WTC11 (cell line): ENCODE results near the gene PRPF6. TPM values are rescaled to one million over a fixed set of nuclear protein-coding genes. Genes with fewer than 3 reads are reported as not detected.

Experiments
- ATAC-seq: fragments of 200-7000 bp; cut with Tn5 transposase; 2 replicates; pipeline ENCODE4 v1.10.0; 2021; ENCODE audit warnings: mild to moderate bottlenecking, moderate library complexity
- CTCF ChIA-PET: fragments of 300-600 bp; sonication (Branson Sonifier 250); formaldehyde crosslinking; loops from one replicate; lab custom pipeline; 2021; ENCODE audit warnings: antibody characterized with exemption; lab: Charles Lee
- POLR2A ChIA-PET: fragments of 350-600 bp; sonication (Branson Sonifier 250); formaldehyde crosslinking; loops from one replicate; lab custom pipeline; 2021; ENCODE audit warnings: antibody characterized with exemption; lab: Charles Lee
- DNase-seq: peaks from one replicate; pipeline ENCODE4 v3.0.0; 2021; ENCODE audit warnings: low spot score
- H3K27ac Mint-ChIP-seq: 2 replicates; pipeline ENCODE4 v1.8.0; 2021; ENCODE audit warnings: mixed read lengths
- H3K27me3 Mint-ChIP-seq: 2 replicates; pipeline ENCODE4 v1.8.0; 2021; ENCODE audit warnings: low read depth, mild to moderate bottlenecking, moderate library complexity, mixed read lengths
- H3K36me3 Mint-ChIP-seq: 2 replicates; pipeline ENCODE4 v1.8.0; 2021; ENCODE audit warnings: mixed read lengths
- H3K4me1 Mint-ChIP-seq: 2 replicates; pipeline ENCODE4 v1.8.0; 2022; ENCODE audit warnings: mixed read lengths
- H3K4me3 Mint-ChIP-seq: 2 replicates; pipeline ENCODE4 v1.8.0; 2021; ENCODE audit warnings: mild to moderate bottlenecking, moderate library complexity, mixed read lengths
- H3K9me3 Mint-ChIP-seq: 2 replicates; pipeline ENCODE4 v1.8.0; 2021; ENCODE audit warnings: mixed read lengths
- CBFB ChIP-seq: sonication (generic); formaldehyde crosslinking; IDR thresholded peaks from 2 replicates; pipeline ENCODE4 v1.8.1; 2022; ENCODE audit warnings: mild to moderate bottlenecking, low read depth, missing genetic modification reagents
- CREB1 ChIP-seq: sonication (generic); formaldehyde crosslinking; IDR thresholded peaks from 2 replicates; pipeline ENCODE4 v1.8.0; 2023; ENCODE audit warnings: mild to moderate bottlenecking, missing genetic modification reagents
- CREM ChIP-seq: sonication (generic); formaldehyde crosslinking; IDR thresholded peaks from 2 replicates; pipeline ENCODE4 v1.8.1; 2022; ENCODE audit warnings: mild to moderate bottlenecking, missing genetic modification reagents, moderate library complexity
- HMGA2 ChIP-seq: fragments of 250-450 bp; sonication (Bioruptor Pico); IDR thresholded peaks from 2 replicates; pipeline ENCODE4 v1.4.0; 2021; ENCODE audit warnings: mild to moderate bottlenecking, moderate library complexity
- MXD4 ChIP-seq: fragments of 250-450 bp; sonication (Bioruptor Pico); IDR thresholded peaks from 2 replicates; pipeline ENCODE4 v1.8.0; 2021; ENCODE audit warnings: mild to moderate bottlenecking, moderate library complexity, borderline replicate concordance
- MYBL2 ChIP-seq: sonication (generic); formaldehyde crosslinking; IDR thresholded peaks from 2 replicates; pipeline ENCODE4 v1.8.1; 2023; ENCODE audit warnings: mild to moderate bottlenecking, moderate library complexity, missing genetic modification reagents
- NFATC4 ChIP-seq: fragments of 250-450 bp; sonication (Bioruptor Pico); IDR thresholded peaks from 2 replicates; pipeline ENCODE4 v1.9.0; 2021; ENCODE audit warnings: mild to moderate bottlenecking
- NFE2L1 ChIP-seq: sonication (generic); formaldehyde crosslinking; IDR thresholded peaks from 2 replicates; pipeline ENCODE4 v1.8.1; 2023; ENCODE audit warnings: missing genetic modification reagents
- NR1H2 ChIP-seq: sonication (generic); formaldehyde crosslinking; IDR thresholded peaks from 2 replicates; pipeline ENCODE4 v1.9.0; 2021; ENCODE audit warnings: mild to moderate bottlenecking, moderate library complexity, missing genetic modification reagents
- PRRX2 ChIP-seq: fragments of 250-450 bp; sonication (Bioruptor Pico); IDR thresholded peaks from 2 replicates; pipeline ENCODE4 v1.8.0; 2021; ENCODE audit warnings: mild to moderate bottlenecking
- SMAD3 ChIP-seq: sonication (generic); formaldehyde crosslinking; IDR thresholded peaks from 2 replicates; pipeline ENCODE4 v1.8.0; 2022; ENCODE audit warnings: missing genetic modification reagents, mild to moderate bottlenecking, borderline replicate concordance
- SP1 ChIP-seq: sonication (generic); formaldehyde crosslinking; conservative IDR thresholded peaks from 2 replicates; pipeline ENCODE4 v1.8.1; 2022; ENCODE audit warnings: missing genetic modification reagents
- TCF7 ChIP-seq: sonication (generic); formaldehyde crosslinking; IDR thresholded peaks from 2 replicates; pipeline ENCODE4 v1.8.0; 2022; ENCODE audit warnings: mild to moderate bottlenecking, low read depth, missing genetic modification reagents, moderate library complexity
- TEAD1 ChIP-seq: sonication (generic); formaldehyde crosslinking; IDR thresholded peaks from 2 replicates; pipeline ENCODE4 v1.8.0; 2022; ENCODE audit warnings: mild to moderate bottlenecking, missing genetic modification reagents
- TEAD4 ChIP-seq: sonication (generic); formaldehyde crosslinking; IDR thresholded peaks from 2 replicates; pipeline ENCODE4 v1.8.0; 2022; ENCODE audit warnings: mild to moderate bottlenecking, missing genetic modification reagents
- TP53 ChIP-seq: sonication (generic); formaldehyde crosslinking; IDR thresholded peaks from 2 replicates; pipeline ENCODE4 v1.8.1; 2023; ENCODE audit warnings: mild to moderate bottlenecking, missing genetic modification reagents
- ZNF138 ChIP-seq: sonication (generic); formaldehyde crosslinking; conservative IDR thresholded peaks from 2 replicates; pipeline ENCODE4 v1.8.1; 2022; ENCODE audit warnings: mild to moderate bottlenecking, moderate library complexity, missing genetic modification reagents
- ZNF263 ChIP-seq: sonication (generic); formaldehyde crosslinking; IDR thresholded peaks from 2 replicates; pipeline ENCODE4 v1.8.1; 2022; ENCODE audit warnings: low read depth, mild to moderate bottlenecking, moderate library complexity, missing genetic modification reagents
- ZNF671 ChIP-seq: fragments of 250-450 bp; sonication (Bioruptor Pico); IDR thresholded peaks from 2 replicates; pipeline ENCODE4 v1.8.0; 2021; ENCODE audit warnings: mild to moderate bottlenecking
- total RNA-seq: library from RNA; stranded (reverse); gene quantifications from 3 replicates; pipeline ENCODE4 v1.2.3, GENCODE V29; 2021
- TF ChIP-seq, protein P1 (sequence below): sonication (generic); formaldehyde crosslinking; IDR thresholded peaks from 2 replicates; pipeline ENCODE4 v1.8.1; 2023; ENCODE audit warnings: mild to moderate bottlenecking, missing genetic modification reagents
- TF ChIP-seq, protein P2 (sequence below): sonication (generic); formaldehyde crosslinking; IDR thresholded peaks from 2 replicates; pipeline ENCODE4 v1.8.1; 2022; ENCODE audit warnings: low read depth, mild to moderate bottlenecking, moderate library complexity, missing genetic modification reagents, borderline replicate concordance
- TF ChIP-seq, protein P3 (sequence below): sonication (generic); formaldehyde crosslinking; IDR thresholded peaks from 2 replicates; pipeline ENCODE4 v1.8.1; 2023; ENCODE audit warnings: mild to moderate bottlenecking, missing genetic modification reagents
- TF ChIP-seq, protein P4 (sequence below): sonication (generic); formaldehyde crosslinking; IDR thresholded peaks from 2 replicates; pipeline ENCODE4 v1.8.1; 2022; ENCODE audit warnings: missing genetic modification reagents, borderline replicate concordance
- TF ChIP-seq, protein P5 (sequence below): sonication (generic); formaldehyde crosslinking; IDR thresholded peaks from 2 replicates; pipeline ENCODE4 v1.8.1; 2022; ENCODE audit warnings: mild to moderate bottlenecking, missing genetic modification reagents, moderate library complexity, borderline replicate concordance
- TF ChIP-seq, protein P6 (sequence below): sonication (generic); formaldehyde crosslinking; IDR thresholded peaks from 2 replicates; pipeline ENCODE4 v1.8.0; 2022; ENCODE audit warnings: missing genetic modification reagents

The PRPF6 gene
- total RNA-seq, 1 experiment from 2014 or later, result 79.4 TPM

DNA sequence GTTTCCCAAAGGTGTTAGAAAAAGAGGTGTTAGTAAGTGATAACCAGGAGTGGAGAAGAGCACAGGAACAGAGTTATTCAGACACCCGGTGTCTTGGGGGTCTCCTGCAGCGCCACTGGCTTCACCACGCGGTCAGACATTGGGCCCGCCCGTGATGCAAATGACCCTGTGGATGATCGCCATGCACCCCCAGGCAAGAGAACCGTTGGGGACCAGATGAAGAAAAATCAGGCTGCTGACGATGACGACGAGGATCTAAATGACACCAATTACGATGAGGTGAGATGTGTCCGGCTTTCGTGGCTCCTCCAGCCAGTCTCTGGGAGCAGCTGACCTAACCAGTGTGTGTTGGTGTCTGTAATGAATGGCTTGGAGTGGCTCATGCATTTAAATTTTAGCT, 2.0 kb downstream of the PRPF6 start:
- no peak for ATAC-seq
- H3K27me3 Mint-ChIP-seq, result peaks cover 7% of the 10 kb centered on the region
- CTCF ChIA-PET, result interaction anchor here (0.7 to 1.1 kb wide), 2 partner anchors 28 to 277 kb away, joined by 3 read pairs; no protein-coding TSS in a partner anchor
- peaks cover 32% of the 10 kb centered on the region for H3K36me3 Mint-ChIP-seq
- no peak for DNase-seq
- POLR2A ChIA-PET, result interaction anchor here (0.5 kb wide), 1 partner anchor 615 kb away, joined by 3 read pairs; no protein-coding TSS in a partner anchor
- peak overlapping the region; percentile 94 for H3K4me3 Mint-ChIP-seq
- peak overlapping the region; percentile 46; the same call in 1 of the 2 replicates for H3K27ac Mint-ChIP-seq
- H3K9me3 Mint-ChIP-seq, result no peaks in the 10 kb centered on the region
- TF ChIP-seq CBFB (CRISPR knock-in tag) (no peak), TCF7 (no peak), NFE2L1 (no peak), MYBL2 (CRISPR knock-in tag) (no peak), ZNF671 (CRISPR knock-in tag) (no peak), SMAD3 (CRISPR knock-in tag) (no peak), CREB1 (CRISPR knock-in tag) (no peak), NR1H2 (CRISPR knock-in tag) (no peak), NFATC4 (no peak)
- TF ChIP-seq, protein P1, sequence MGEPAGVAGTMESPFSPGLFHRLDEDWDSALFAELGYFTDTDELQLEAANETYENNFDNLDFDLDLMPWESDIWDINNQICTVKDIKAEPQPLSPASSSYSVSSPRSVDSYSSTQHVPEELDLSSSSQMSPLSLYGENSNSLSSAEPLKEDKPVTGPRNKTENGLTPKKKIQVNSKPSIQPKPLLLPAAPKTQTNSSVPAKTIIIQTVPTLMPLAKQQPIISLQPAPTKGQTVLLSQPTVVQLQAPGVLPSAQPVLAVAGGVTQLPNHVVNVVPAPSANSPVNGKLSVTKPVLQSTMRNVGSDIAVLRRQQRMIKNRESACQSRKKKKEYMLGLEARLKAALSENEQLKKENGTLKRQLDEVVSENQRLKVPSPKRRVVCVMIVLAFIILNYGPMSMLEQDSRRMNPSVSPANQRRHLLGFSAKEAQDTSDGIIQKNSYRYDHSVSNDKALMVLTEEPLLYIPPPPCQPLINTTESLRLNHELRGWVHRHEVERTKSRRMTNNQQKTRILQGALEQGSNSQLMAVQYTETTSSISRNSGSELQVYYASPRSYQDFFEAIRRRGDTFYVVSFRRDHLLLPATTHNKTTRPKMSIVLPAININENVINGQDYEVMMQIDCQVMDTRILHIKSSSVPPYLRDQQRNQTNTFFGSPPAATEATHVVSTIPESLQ (CRISPR knock-in tag), result no peak
- TF ChIP-seq, protein P2, sequence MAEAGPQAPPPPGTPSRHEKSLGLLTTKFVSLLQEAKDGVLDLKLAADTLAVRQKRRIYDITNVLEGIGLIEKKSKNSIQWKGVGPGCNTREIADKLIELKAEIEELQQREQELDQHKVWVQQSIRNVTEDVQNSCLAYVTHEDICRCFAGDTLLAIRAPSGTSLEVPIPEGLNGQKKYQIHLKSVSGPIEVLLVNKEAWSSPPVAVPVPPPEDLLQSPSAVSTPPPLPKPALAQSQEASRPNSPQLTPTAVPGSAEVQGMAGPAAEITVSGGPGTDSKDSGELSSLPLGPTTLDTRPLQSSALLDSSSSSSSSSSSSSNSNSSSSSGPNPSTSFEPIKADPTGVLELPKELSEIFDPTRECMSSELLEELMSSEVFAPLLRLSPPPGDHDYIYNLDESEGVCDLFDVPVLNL (CRISPR knock-in tag), result no peak
- TF ChIP-seq, protein P3, sequence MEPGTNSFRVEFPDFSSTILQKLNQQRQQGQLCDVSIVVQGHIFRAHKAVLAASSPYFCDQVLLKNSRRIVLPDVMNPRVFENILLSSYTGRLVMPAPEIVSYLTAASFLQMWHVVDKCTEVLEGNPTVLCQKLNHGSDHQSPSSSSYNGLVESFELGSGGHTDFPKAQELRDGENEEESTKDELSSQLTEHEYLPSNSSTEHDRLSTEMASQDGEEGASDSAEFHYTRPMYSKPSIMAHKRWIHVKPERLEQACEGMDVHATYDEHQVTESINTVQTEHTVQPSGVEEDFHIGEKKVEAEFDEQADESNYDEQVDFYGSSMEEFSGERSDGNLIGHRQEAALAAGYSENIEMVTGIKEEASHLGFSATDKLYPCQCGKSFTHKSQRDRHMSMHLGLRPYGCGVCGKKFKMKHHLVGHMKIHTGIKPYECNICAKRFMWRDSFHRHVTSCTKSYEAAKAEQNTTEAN (CRISPR knock-in tag), result no peak
- TF ChIP-seq, protein P4, sequence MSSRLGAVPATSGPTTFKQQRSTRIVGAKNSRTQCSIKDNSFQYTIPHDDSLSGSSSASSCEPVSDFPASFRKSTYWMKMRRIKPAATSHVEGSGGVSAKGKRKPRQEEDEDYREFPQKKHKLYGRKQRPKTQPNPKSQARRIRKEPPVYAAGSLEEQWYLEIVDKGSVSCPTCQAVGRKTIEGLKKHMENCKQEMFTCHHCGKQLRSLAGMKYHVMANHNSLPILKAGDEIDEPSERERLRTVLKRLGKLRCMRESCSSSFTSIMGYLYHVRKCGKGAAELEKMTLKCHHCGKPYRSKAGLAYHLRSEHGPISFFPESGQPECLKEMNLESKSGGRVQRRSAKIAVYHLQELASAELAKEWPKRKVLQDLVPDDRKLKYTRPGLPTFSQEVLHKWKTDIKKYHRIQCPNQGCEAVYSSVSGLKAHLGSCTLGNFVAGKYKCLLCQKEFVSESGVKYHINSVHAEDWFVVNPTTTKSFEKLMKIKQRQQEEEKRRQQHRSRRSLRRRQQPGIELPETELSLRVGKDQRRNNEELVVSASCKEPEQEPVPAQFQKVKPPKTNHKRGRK (CRISPR knock-in tag), result no peak
- peaks cover 21% of the 10 kb centered on the region for H3K4me1 Mint-ChIP-seq

DNA sequence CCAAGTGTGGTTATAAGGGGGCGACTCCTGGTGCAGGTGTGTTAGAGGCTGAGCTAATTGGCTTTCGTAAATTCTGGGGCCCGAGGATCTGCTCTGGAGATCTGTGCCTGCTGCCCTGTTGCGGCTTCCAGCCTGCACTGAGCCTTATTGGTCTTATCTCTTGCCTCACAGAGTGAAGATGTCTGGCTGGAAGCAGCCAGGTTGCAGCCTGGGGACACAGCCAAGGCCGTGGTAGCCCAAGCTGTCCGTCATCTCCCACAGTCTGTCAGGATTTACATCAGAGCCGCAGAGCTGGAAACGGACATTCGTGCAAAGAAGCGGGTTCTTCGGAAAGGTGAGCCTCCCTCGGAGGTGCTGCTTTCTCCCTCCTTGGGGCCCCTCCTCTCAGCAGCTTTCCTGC, 20.0 kb downstream of the PRPF6 start:
- CTCF ChIA-PET, result interaction anchor here (1.0 to 1.4 kb wide), 2 partner anchors 20 to 38 kb away, joined by 3 read pairs; no protein-coding TSS in a partner anchor
- Mint-ChIP-seq H3K9me3 (no peaks in the 10 kb centered on the region), H3K4me1 (no peaks in the 10 kb centered on the region), H3K4me3 (no peak overlapping the region), H3K27ac (no peak overlapping the region), H3K36me3 (peaks cover 67% of the 10 kb centered on the region), H3K27me3 (no peaks in the 10 kb centered on the region)
- ATAC-seq, result no peak
- POLR2A ChIA-PET, result interaction anchor here (0.6 kb wide), 1 partner anchor 141 kb away, joined by 3 read pairs; no protein-coding TSS in a partner anchor
- no peak for DNase-seq
- TF ChIP-seq TEAD1 (CRISPR knock-in tag), result no peak
- no peak for TF ChIP-seq PRRX2
- TF ChIP-seq CREM (CRISPR knock-in tag), result no peak
- TF ChIP-seq MXD4 (CRISPR knock-in tag), result no peak
- TF ChIP-seq, protein P5, sequence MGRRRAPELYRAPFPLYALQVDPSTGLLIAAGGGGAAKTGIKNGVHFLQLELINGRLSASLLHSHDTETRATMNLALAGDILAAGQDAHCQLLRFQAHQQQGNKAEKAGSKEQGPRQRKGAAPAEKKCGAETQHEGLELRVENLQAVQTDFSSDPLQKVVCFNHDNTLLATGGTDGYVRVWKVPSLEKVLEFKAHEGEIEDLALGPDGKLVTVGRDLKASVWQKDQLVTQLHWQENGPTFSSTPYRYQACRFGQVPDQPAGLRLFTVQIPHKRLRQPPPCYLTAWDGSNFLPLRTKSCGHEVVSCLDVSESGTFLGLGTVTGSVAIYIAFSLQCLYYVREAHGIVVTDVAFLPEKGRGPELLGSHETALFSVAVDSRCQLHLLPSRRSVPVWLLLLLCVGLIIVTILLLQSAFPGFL (CRISPR knock-in tag), result no peak
- TF ChIP-seq SP1 (CRISPR knock-in tag), result no peak
- no peak for TF ChIP-seq HMGA2 (CRISPR knock-in tag)
- TF ChIP-seq TP53, result no peak
- no peak for TF ChIP-seq ZNF263 (CRISPR knock-in tag)
- TF ChIP-seq ZNF138 (CRISPR knock-in tag), result no peak
- no peak for TF ChIP-seq NFE2L1
- TF ChIP-seq, protein P6, sequence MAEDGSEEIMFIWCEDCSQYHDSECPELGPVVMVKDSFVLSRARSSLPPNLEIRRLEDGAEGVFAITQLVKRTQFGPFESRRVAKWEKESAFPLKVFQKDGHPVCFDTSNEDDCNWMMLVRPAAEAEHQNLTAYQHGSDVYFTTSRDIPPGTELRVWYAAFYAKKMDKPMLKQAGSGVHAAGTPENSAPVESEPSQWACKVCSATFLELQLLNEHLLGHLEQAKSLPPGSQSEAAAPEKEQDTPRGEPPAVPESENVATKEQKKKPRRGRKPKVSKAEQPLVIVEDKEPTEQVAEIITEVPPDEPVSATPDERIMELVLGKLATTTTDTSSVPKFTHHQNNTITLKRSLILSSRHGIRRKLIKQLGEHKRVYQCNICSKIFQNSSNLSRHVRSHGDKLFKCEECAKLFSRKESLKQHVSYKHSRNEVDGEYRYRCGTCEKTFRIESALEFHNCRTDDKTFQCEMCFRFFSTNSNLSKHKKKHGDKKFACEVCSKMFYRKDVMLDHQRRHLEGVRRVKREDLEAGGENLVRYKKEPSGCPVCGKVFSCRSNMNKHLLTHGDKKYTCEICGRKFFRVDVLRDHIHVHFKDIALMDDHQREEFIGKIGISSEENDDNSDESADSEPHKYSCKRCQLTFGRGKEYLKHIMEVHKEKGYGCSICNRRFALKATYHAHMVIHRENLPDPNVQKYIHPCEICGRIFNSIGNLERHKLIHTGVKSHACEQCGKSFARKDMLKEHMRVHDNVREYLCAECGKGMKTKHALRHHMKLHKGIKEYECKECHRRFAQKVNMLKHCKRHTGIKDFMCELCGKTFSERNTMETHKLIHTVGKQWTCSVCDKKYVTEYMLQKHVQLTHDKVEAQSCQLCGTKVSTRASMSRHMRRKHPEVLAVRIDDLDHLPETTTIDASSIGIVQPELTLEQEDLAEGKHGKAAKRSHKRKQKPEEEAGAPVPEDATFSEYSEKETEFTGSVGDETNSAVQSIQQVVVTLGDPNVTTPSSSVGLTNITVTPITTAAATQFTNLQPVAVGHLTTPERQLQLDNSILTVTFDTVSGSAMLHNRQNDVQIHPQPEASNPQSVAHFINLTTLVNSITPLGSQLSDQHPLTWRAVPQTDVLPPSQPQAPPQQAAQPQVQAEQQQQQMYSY (CRISPR knock-in tag), result no peak
- TF ChIP-seq TEAD4 (CRISPR knock-in tag), result no peak
- TF ChIP-seq, protein P2 (CRISPR knock-in tag), result no peak
